ENCODE measurements around the gene ACOD1. TPM values are rescaled to one million over a fixed set of nuclear protein-coding genes. Genes with fewer than 3 reads are reported as not detected.

ACOD1 gene
- total RNA-seq, 1 donor from 2014 or later: not detected

- no peak for TF ChIP-seq CTCF (IDR thresholded peaks at IDR 0.05)
- H3K4me3 ChIP-seq: peak within 1 kb of the TSS; percentile 87
- peak; percentile 97 for DNase-seq
- peaks cover 16% of the 10 kb centered on the region for H3K4me1 ChIP-seq
- H3K27me3 ChIP-seq (ENCODE audit: low read depth): no peaks in the 10 kb centered on the region
- intact Hi-C loops (cut with DNase I): no loop called here
- H3K36me3 ChIP-seq: peaks cover 12% of the 10 kb centered on the region
- H3K27ac ChIP-seq: peak within 1 kb of the TSS; percentile 98
- no peaks in the 10 kb centered on the region for H3K9me3 ChIP-seq
- peak; percentile 99 for ATAC-seq
Observed at GRCh38 chr13:76991796-76992547, 43.7 kb downstream of the ACOD1 start, which contains the start of gene CLN5. TSS of gene CLN5 (plus strand) at chr13:76992081. CDS start at chr13:76992099, 18 bp downstream.

- peak overlapping the region; percentile 98 for H3K27ac ChIP-seq
- peak overlapping the region; percentile 87 for H3K4me3 ChIP-seq
- no peaks in the 10 kb centered on the region for H3K27me3 ChIP-seq (ENCODE audit: low read depth)
- H3K4me1 ChIP-seq: peaks cover 16% of the 10 kb centered on the region
- intact Hi-C loops (cut with DNase I): no loop called here
- DNase-seq (no peak), ATAC-seq (peak; percentile 1 to 26)
- TF ChIP-seq CTCF (IDR thresholded peaks at IDR 0.05): no peak
- peaks cover 15% of the 10 kb centered on the region for H3K36me3 ChIP-seq
- no peaks in the 10 kb centered on the region for H3K9me3 ChIP-seq
Observed at GRCh38 chr13:76992548-76993001, 44.3 kb downstream of the ACOD1 start.

DNA sequence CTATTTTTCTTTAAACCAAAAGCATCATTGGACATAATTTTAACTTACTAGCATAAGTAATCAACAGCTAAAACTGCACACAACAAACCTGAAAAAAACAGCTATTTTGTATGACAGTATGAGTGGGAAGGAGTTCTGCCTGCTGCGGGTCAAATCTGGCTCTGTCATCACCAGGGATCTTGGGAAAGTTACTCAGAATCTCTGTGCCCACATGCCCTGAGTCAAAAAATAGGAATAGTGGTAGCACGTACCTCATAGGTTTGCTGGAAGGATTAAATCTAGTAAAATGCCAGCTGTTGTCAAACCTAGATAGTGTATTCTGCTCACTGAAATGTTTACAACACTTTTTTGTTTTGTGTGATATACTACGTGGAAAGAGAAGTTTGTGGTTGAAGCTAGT lies 44.7 kb downstream of the ACOD1 start:
- no peak for ATAC-seq
- intact Hi-C loops (cut with DNase I): no loop called here
- H3K4me3 ChIP-seq: peak overlapping the region; percentile 87

DNA sequence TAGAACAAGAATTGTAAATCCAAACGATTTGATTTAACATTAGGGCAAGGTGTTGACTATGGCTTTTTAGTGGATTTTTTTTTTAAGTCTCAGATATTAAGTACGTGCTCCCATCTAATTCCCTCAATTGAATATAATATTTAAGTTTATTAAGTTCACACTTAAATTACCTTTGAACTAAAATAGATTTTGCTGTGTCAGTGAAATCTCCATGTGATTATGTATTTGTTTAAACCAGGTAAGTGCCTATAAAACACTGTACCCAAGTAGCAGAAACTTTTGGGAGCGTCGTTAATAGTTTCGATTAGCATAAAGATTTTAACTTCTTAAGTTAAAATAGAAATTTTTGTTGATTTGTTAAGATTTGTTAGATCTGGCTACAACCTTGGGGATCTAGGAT lies 45.2 kb downstream of the ACOD1 start:
- TF ChIP-seq CTCF (IDR thresholded peaks at IDR 0.05): no peak
- Histone ChIP-seq H3K27me3 (ENCODE audit: low read depth) (no peaks in the 10 kb centered on the region), H3K4me1 (peaks cover 16% of the 10 kb centered on the region), H3K36me3 (peaks cover 21% of the 10 kb centered on the region), H3K9me3 (no peaks in the 10 kb centered on the region), H3K4me3 (peak overlapping the region; percentile 87), H3K27ac (no peak overlapping the region)
- intact Hi-C loops (cut with DNase I): no loop called here
- no peak for ATAC-seq
- no peak for DNase-seq

More for the DNA sequence above, 44.7 kb downstream of the ACOD1 start:
- DNase-seq: no peak
- TF ChIP-seq CTCF (IDR thresholded peaks at IDR 0.05): no peak
- peaks cover 16% of the 10 kb centered on the region for H3K36me3 ChIP-seq
- no peaks in the 10 kb centered on the region for H3K9me3 ChIP-seq
- H3K27me3 ChIP-seq (ENCODE audit: low read depth): no peaks in the 10 kb centered on the region
- peaks cover 16% of the 10 kb centered on the region for H3K4me1 ChIP-seq
- H3K27ac ChIP-seq: peak overlapping the region; percentile 98

DNA sequence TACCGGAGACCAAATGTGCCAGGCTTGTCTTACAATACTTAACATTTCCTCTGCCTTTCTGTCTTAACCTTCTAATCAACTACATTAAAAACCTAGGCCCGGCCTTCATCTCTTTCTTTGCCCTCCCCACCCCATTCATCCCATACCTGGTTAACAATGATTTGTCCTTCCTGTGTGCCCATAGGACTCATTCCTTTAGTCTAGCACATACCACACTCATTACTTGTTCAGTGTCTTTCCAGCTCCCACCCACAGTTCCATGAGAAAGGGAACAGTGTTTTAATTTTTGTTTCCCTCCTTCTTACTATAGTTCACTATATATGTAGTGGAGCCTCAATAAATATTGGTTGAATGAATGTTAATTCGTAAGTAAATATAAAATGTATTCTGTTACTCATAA lies 46.0 kb downstream of the ACOD1 start:
- H3K27ac ChIP-seq: no peak overlapping the region
- ATAC-seq (no peak), DNase-seq (no peak)
- peaks cover 29% of the 10 kb centered on the region for H3K36me3 ChIP-seq
- H3K9me3 ChIP-seq: no peaks in the 10 kb centered on the region
- H3K27me3 ChIP-seq (ENCODE audit: low read depth): no peaks in the 10 kb centered on the region
- H3K4me3 ChIP-seq: no peak overlapping the region
- intact Hi-C loops (cut with DNase I): no loop called here
- H3K4me1 ChIP-seq: peaks cover 16% of the 10 kb centered on the region
- TF ChIP-seq CTCF (IDR thresholded peaks at IDR 0.05): no peak
